A549 treated with Hydrocortisone at 1 μM for 4 hours (cell line): ENCODE results near the gene FBXO27. TPM values are rescaled to one million over a fixed set of nuclear protein-coding genes. Genes with fewer than 3 reads are reported as not detected.

Source experiments
- total RNA-seq: library from RNA; stranded (reverse); fragments of 200-300 nt; extraction: Qiagen RNA extraction; gene quantifications from 5 replicates; pipeline ENCODE4 v1.2.3, GENCODE V29; 2022

FBXO27 gene, protein sequence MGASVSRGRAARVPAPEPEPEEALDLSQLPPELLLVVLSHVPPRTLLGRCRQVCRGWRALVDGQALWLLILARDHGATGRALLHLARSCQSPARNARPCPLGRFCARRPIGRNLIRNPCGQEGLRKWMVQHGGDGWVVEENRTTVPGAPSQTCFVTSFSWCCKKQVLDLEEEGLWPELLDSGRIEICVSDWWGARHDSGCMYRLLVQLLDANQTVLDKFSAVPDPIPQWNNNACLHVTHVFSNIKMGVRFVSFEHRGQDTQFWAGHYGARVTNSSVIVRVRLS
- 2.6 to 5.6 TPM (median 3.8 TPM) in 5 replicates for total RNA-seq

DNA sequence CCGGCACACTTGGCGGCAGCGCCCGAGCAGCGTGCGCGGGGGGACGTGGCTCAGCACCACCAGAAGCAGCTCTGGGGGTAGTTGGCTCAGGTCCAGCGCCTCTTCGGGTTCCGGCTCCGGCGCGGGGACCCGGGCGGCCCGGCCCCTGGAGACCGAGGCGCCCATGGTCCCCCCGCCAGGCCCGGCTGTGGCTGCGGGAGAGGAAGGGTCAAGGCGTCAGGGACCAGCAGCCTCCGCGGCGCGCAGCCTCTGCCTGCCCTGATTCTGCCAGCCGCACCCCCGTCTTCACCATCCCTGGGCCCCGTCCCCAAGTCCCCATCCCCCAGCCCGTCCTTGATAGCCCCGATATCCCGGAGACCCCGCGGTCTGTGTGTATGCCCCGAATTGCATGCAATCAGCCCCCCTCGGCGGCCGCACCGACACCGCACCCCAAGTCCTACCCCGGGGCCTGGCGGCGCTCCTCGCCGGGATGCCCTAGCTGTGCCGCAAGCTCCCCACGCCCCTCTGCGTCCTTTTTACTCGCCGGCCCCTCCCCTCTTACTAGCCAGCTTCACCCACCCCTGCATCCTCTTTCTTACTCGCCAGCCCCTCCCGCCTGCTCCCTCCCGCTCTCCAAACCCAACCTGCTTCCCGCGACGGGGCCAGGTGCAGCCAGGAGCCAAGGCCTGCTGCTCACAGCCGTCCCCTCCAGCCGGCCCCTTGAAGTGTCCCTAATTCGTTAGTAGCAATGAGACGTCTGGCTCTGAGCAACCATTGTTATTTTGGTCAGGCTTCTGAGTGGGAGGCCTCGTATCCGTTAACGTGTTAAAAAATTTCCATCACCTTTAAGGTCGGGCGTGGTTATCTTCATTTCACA, at the start of gene FBXO27:
FBXO27 (minus strand) TSS at position 487 of the 856 bp plus-strand sequence; CDS start at position 165, 322 bp downstream.

DNA sequence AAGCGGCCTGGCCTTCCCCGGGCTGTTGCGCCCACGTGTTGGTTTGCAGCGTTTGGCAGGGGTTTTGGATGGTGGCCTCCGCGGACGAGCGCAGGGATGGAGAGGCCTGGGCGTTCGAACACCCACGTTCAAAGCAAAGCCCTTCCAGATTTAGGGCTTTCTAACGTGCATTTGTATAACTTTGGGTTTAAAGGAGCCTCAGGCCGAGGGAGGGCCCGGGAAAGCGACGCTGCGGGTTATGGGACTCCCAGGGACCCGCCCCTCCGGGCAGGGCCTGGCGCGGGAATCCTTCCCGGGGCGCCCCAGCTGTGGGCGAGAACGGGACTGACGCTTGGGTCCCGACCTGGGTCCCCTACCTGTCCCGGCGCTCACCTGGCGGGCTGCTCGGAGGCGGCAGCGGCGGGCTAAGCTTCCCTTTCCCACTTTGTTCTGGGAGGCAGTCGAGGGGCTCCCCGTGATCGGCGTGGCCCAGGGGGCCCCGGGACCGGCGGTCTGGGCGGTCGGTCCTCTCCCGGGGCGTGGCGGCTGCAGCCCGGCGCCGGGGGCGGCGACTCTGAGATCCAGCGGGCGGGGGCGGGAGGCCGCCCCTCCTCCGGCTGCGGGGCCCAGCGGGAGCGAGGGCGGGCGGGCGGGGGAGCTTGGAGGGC, 57.0 kb downstream of the FBXO27 start, which contains the start of gene FBXO17:
FBXO17 (minus strand) TSS at position 529 of the 647 bp plus-strand sequence. CDS start 25,423 bp downstream, outside the sequence.

Other genes starting within 250 kb of the FBXO27 start
- gene LGALS7B, start 243.3 kb downstream of the FBXO27 start, total RNA-seq: 0.23 to 0.69 TPM (median 0.54 TPM) in 4 of 5 replicates, not detected in the other
- 0.17 to 0.68 TPM (median 0.59 TPM) in 5 replicates for gene LGALS4, start 219.6 kb downstream of the FBXO27 start, total RNA-seq
- 256 to 422 TPM (median 284 TPM) in 5 replicates for gene ECH1, start 200.8 kb downstream of the FBXO27 start, total RNA-seq
- gene HNRNPL, start 182.6 kb downstream of the FBXO27 start, total RNA-seq: 329 to 371 TPM (median 352 TPM) in 5 replicates
- gene RINL, start 154.3 kb downstream of the FBXO27 start, total RNA-seq: 1.9 to 2.9 TPM (median 2.5 TPM) in 5 replicates
- gene SIRT2, start 132.9 kb downstream of the FBXO27 start, total RNA-seq: 35.3 to 41.1 TPM (median 37.5 TPM) in 5 replicates
- 62.1 to 122 TPM (median 94.8 TPM) in 5 replicates for gene NFKBIB, start 132.6 kb downstream of the FBXO27 start, total RNA-seq
- gene CCER2, start 120.4 kb downstream of the FBXO27 start, total RNA-seq: 0.48 to 1.0 TPM (median 0.74 TPM) in 5 replicates
- gene SARS2, start 101.8 kb downstream of the FBXO27 start, total RNA-seq: 50.9 to 52.4 TPM (median 52.1 TPM) in 5 replicates
- 193 to 307 TPM (median 271 TPM) in 5 replicates for gene MRPS12, start 101.6 kb downstream of the FBXO27 start, total RNA-seq
- gene FBXO17, start 56.8 kb downstream of the FBXO27 start, total RNA-seq: 67.6 to 80.4 TPM (median 73.3 TPM) in 5 replicates
- gene ACP7, start 51.8 kb upstream of the FBXO27 start, total RNA-seq: 0.05 to 0.25 TPM (median 0.07 TPM) in 5 replicates
- gene PAK4, start 93.2 kb upstream of the FBXO27 start, total RNA-seq: 82.4 to 113 TPM (median 102 TPM) in 5 replicates
- 1.3 to 1.9 TPM (median 1.5 TPM) in 5 replicates for gene NCCRP1, start 164.4 kb upstream of the FBXO27 start, total RNA-seq
- gene SYCN, start 171.7 kb upstream of the FBXO27 start, total RNA-seq: not detected in 5 replicates
- gene IFNL3, start 212.5 kb upstream of the FBXO27 start, total RNA-seq: not detected in 5 replicates
- not detected in 5 replicates for gene IFNL4, start 216.3 kb upstream of the FBXO27 start, total RNA-seq
- gene IFNL2, start 235.8 kb upstream of the FBXO27 start, total RNA-seq: not detected in 5 replicates